Parathyroid adenoma (tissue), 2 donors: ENCODE data around the gene LRP1B.

Source experiments
- H2AFZ ChIP-seq: fragments of 300-600 bp; sonication (generic); one replicate; pipeline ENCODE4 v1.7.0; 2017; ENCODE audit warnings: antibody characterized with exemption, mild to moderate bottlenecking
- H3K27ac ChIP-seq: fragments of 300-600 bp; sonication (generic); one replicate; pipeline ENCODE4 v1.7.0; 2017
- H3K27me3 ChIP-seq: fragments of 300-600 bp; sonication (generic); one replicate; pipeline ENCODE4 v1.7.0; 2017; ENCODE audit warnings: low read length; ENCODE audit not compliant: control insufficient read depth, insufficient read depth
- H3K36me3 ChIP-seq: fragments of 300-600 bp; sonication (generic); one replicate; pipeline ENCODE4 v1.7.0; 2017; ENCODE audit warnings: low read length; ENCODE audit not compliant: control insufficient read depth, insufficient read depth
- H3K4me1 ChIP-seq: fragments of 300-600 bp; sonication (generic); one replicate; pipeline ENCODE4 v1.7.0; 2017; ENCODE audit warnings: control low read depth
- H3K4me2 ChIP-seq: fragments of 300-600 bp; sonication (generic); one replicate; pipeline ENCODE4 v1.7.0; 2017; ENCODE audit warnings: low read length
- H3K4me3 ChIP-seq: fragments of 300-600 bp; sonication (generic); one replicate; pipeline ENCODE4 v1.7.0; 2017; ENCODE audit warnings: low read depth, low read length
- H3K79me2 ChIP-seq: fragments of 300-600 bp; sonication (generic); one replicate; pipeline ENCODE4 v1.7.0; 2017; ENCODE audit warnings: control low read depth
- H3K9ac ChIP-seq: fragments of 300-600 bp; sonication (generic); one replicate; pipeline ENCODE4 v1.7.0; 2017; ENCODE audit warnings: mild to moderate bottlenecking
- H3K9me3 ChIP-seq: fragments of 300-600 bp; sonication (generic); one replicate; pipeline ENCODE4 v1.7.0; 2017; ENCODE audit warnings: low read length; ENCODE audit not compliant: control insufficient read depth
- TF ChIP-seq, protein P1 (sequence below): fragments of 300-600 bp; sonication (generic); IDR thresholded peaks from one replicate; pipeline ENCODE4 v1.7.0; 2017; ENCODE audit warnings: antibody characterized with exemption, mild to moderate bottlenecking
- donor health status: primary hyperparathyroidism.

LRP1B gene

GRCh38 chr2:140808211-140808610, 1322.6 kb downstream of the LRP1B start:
- Histone ChIP-seq H2AFZ (no peak overlapping the region), H3K79me2 (no peaks in the 10 kb centered on the region), H3K36me3 (no peaks in the 10 kb centered on the region), H3K4me2 (no peak overlapping the region), H3K9me3 (no peaks in the 10 kb centered on the region), H3K4me3 (no peak overlapping the region), H3K27me3 (no peaks in the 10 kb centered on the region), H3K4me1 (no peaks in the 10 kb centered on the region), H3K9ac (no peak overlapping the region), H3K27ac (no peak overlapping the region)
- TF ChIP-seq, protein P1, sequence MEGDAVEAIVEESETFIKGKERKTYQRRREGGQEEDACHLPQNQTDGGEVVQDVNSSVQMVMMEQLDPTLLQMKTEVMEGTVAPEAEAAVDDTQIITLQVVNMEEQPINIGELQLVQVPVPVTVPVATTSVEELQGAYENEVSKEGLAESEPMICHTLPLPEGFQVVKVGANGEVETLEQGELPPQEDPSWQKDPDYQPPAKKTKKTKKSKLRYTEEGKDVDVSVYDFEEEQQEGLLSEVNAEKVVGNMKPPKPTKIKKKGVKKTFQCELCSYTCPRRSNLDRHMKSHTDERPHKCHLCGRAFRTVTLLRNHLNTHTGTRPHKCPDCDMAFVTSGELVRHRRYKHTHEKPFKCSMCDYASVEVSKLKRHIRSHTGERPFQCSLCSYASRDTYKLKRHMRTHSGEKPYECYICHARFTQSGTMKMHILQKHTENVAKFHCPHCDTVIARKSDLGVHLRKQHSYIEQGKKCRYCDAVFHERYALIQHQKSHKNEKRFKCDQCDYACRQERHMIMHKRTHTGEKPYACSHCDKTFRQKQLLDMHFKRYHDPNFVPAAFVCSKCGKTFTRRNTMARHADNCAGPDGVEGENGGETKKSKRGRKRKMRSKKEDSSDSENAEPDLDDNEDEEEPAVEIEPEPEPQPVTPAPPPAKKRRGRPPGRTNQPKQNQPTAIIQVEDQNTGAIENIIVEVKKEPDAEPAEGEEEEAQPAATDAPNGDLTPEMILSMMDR, result no peak

GRCh38 chr2:140804700-140805260, 1326.0 kb downstream of the LRP1B start:
- Histone ChIP-seq H3K4me1 (no peaks in the 10 kb centered on the region), H3K36me3 (no peaks in the 10 kb centered on the region), H3K27ac (no peak overlapping the region), H2AFZ (no peak overlapping the region), H3K4me3 (no peak overlapping the region), H3K9me3 (no peaks in the 10 kb centered on the region), H3K9ac (no peak overlapping the region), H3K27me3 (no peaks in the 10 kb centered on the region), H3K4me2 (no peak overlapping the region), H3K79me2 (no peaks in the 10 kb centered on the region)
- TF ChIP-seq, protein P1, result no peak

DNA sequence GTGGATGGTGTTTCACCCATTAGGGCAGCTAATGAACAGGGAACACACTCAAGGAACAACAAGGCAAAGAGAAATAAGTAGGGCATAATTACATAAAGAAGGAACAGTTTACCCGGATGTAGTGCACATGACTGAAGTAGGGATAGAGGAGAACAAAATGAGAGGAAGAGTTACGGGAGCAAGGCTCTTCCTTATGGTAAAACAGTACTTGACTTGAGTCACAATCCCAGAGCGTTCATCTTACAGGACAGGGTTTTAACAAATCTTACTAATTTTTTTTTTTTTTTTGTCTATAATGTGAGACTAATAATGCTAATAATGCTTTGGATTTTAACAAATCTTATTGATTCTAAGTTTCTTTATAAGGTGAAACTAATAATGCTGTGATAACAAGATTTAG, 1329.5 kb downstream of the LRP1B start:
- H3K36me3 ChIP-seq, result no peaks in the 10 kb centered on the region

GRCh38 chr2:140797718-140798117, 1333.1 kb downstream of the LRP1B start:
- Histone ChIP-seq H3K27me3 (no peaks in the 10 kb centered on the region), H3K27ac (no peak overlapping the region), H3K4me2 (no peak overlapping the region), H2AFZ (no peak overlapping the region), H3K9me3 (no peaks in the 10 kb centered on the region), H3K79me2 (no peaks in the 10 kb centered on the region), H3K4me1 (no peaks in the 10 kb centered on the region), H3K9ac (no peak overlapping the region), H3K36me3 (no peaks in the 10 kb centered on the region), H3K4me3 (no peak overlapping the region)
- TF ChIP-seq, protein P1, result no peak

More for the DNA sequence above, 1329.5 kb downstream of the LRP1B start:
- no peak overlapping the region for H3K4me2 ChIP-seq
- H3K4me3 ChIP-seq, result no peak overlapping the region
- H3K27me3 ChIP-seq, result no peaks in the 10 kb centered on the region
- no peaks in the 10 kb centered on the region for H3K79me2 ChIP-seq
- no peaks in the 10 kb centered on the region for H3K4me1 ChIP-seq
- no peak overlapping the region for H2AFZ ChIP-seq
- H3K9ac ChIP-seq, result no peak overlapping the region
- H3K27ac ChIP-seq, result no peak overlapping the region
- TF ChIP-seq, protein P1, result no peak
- no peaks in the 10 kb centered on the region for H3K9me3 ChIP-seq

GRCh38 chr2:140791802-140792201, 1339.0 kb downstream of the LRP1B start:
- no peak overlapping the region for H3K4me2 ChIP-seq
- H3K9ac ChIP-seq, result no peak overlapping the region
- no peaks in the 10 kb centered on the region for H3K9me3 ChIP-seq
- no peak overlapping the region for H3K4me3 ChIP-seq
- H2AFZ ChIP-seq, result no peak overlapping the region
- TF ChIP-seq, protein P1, result no peak
- no peaks in the 10 kb centered on the region for H3K4me1 ChIP-seq
- no peaks in the 10 kb centered on the region for H3K27me3 ChIP-seq
- no peaks in the 10 kb centered on the region for H3K36me3 ChIP-seq
- no peaks in the 10 kb centered on the region for H3K79me2 ChIP-seq
- no peak overlapping the region for H3K27ac ChIP-seq
